Mucosa of rectum (tissue), 2 donors: Measurements from ENCODE around the gene ITGAD.
A peak's percentile ranks its signal among the peaks of the same experiment; 100 is the strongest.

Source experiments
- H3K27ac ChIP-seq, 2 donors: one replicate each; pipeline ENCODE4 v1.7.0; 2013; ENCODE audit warnings: inconsistent platforms in 2 of 2, low read depth in 2 of 2, low read length in 2 of 2
- H3K27me3 ChIP-seq, 2 donors: one replicate each; pipeline ENCODE4 v1.7.0; 2013; ENCODE audit warnings: low read length in 2 of 2; ENCODE audit not compliant: control insufficient read depth in 2 of 2, insufficient read depth in 2 of 2
- H3K36me3 ChIP-seq, 2 donors: one replicate each; pipeline ENCODE4 v1.7.0; 2013; ENCODE audit warnings: low read length in 2 of 2; ENCODE audit not compliant: control insufficient read depth in 2 of 2, insufficient read depth in 2 of 2
- H3K4me1 ChIP-seq, 2 donors: one replicate each; pipeline ENCODE4 v1.7.0; 2013; ENCODE audit warnings: low read length in 2 of 2, mild to moderate bottlenecking in 1 of 2; ENCODE audit not compliant: control insufficient read depth in 2 of 2, insufficient read depth in 2 of 2
- H3K4me3 ChIP-seq, 2 donors: one replicate each; pipeline ENCODE4 v1.7.0; 2013; ENCODE audit warnings: low read length in 2 of 2
- H3K9ac ChIP-seq, 2 donors: one replicate each; pipeline ENCODE4 v1.7.0; 2013; ENCODE audit warnings: low read length in 2 of 2, low read depth in 1 of 2, mild to moderate bottlenecking in 1 of 2
- H3K9me3 ChIP-seq, 2 donors: one replicate each; pipeline ENCODE4 v1.7.0; 2013; ENCODE audit warnings: low read length in 2 of 2; ENCODE audit not compliant: control insufficient read depth in 2 of 2
- donor health status: healthy.
- donor health status: Normal muscosa, but diverticular disease.

Gene ITGAD

GRCh38 chr16:31458073-31458843, 65.1 kb downstream of the ITGAD start:
- Histone ChIP-seq H3K36me3 (peaks cover 8 to 13% of the 10 kb centered on the region in 2 donors), H3K9me3 (no peaks in the 10 kb centered on the region), H3K27ac (peak overlapping the region; percentile 99), H3K4me3 (peak overlapping the region; percentile 91), H3K27me3 (no peaks in the 10 kb centered on the region), H3K4me1 (peaks cover 34 to 37% of the 10 kb centered on the region in 2 donors), H3K9ac (peak overlapping the region; percentile 94 to 96)

GRCh38 chr16:31458844-31459686, 65.9 kb downstream of the ITGAD start, which contains the start of gene ARMC5:
Gene ARMC5, plus strand, starts transcription at chr16:31459501. Its CDS starts 24 bp downstream, at chr16:31459525.
- peaks cover 8 to 15% of the 10 kb centered on the region in 2 donors for H3K36me3 ChIP-seq
- H3K4me3 ChIP-seq: peak within 1 kb of the TSS; percentile 91
- H3K9ac ChIP-seq: peak within 1 kb of the TSS; percentile 94 to 96
- H3K9me3 ChIP-seq: no peaks in the 10 kb centered on the region
- no peaks in the 10 kb centered on the region for H3K27me3 ChIP-seq
- H3K27ac ChIP-seq: peak within 1 kb of the TSS; percentile 99
- peaks cover 30% of the 10 kb centered on the region in 2 donors for H3K4me1 ChIP-seq

DNA sequence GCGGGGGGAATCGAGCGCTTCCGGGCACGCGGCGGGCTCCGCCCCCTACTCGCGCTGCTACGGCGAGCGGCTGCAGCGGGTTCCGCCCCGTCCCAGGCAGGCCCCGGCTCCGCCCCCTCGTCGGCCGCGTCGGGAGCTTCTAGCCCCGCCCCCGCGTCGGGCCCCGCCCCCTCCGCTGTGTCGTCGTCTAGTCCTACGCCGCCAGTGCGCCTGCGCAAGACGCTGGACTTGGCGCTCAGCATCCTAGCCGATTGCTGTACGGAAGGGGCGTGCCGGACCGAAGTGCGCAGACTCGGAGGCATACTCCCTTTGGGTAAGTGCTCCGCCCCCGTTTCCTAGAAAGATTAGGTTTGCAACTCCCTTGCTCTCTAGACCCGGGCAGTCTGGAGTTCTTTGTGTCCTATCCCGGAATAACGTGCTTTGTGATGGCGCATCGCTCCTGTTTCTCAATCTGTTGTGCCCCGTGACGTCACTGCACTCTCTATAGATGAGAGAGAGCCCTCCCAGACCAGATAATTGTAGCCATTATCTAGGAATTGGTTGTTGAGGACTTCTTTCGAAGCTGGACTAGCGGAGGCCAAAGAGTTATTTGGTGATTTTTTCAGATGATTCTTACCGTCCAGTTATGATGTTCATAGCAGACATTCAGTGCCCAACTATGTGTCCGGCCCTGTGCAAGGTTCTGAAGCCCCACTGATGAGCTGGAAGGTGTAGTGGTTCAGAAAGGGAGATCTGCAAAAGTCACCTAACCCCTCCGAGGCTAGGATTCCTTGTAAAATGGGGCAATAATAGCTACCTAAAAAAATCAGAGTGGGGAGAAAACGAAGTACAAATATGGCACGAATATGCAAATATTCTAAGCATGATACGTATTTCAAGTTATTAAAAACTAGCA, 66.8 kb downstream of the ITGAD start:
- Histone ChIP-seq H3K36me3 (peaks cover 8 to 20% of the 10 kb centered on the region in 2 donors), H3K4me1 (peaks cover 26 to 30% of the 10 kb centered on the region in 2 donors)

GRCh38 chr16:31460582-31461002, 67.5 kb downstream of the ITGAD start:
- no peaks in the 10 kb centered on the region for H3K27me3 ChIP-seq
- H3K9me3 ChIP-seq: no peaks in the 10 kb centered on the region
- H3K36me3 ChIP-seq: peaks cover 8 to 24% of the 10 kb centered on the region in 2 donors
- peak overlapping the region; percentile 72 to 88 for H3K4me3 ChIP-seq
- peak overlapping the region; percentile 34 to 82 for H3K9ac ChIP-seq
- peaks cover 22 to 29% of the 10 kb centered on the region in 2 donors for H3K4me1 ChIP-seq
- peak overlapping the region; percentile 99 for H3K27ac ChIP-seq

More for the DNA sequence above, 66.8 kb downstream of the ITGAD start:
- H3K9me3 ChIP-seq: no peaks in the 10 kb centered on the region
- peak overlapping the region; percentile 99 for H3K27ac ChIP-seq
- peak overlapping the region; percentile 91 for H3K4me3 ChIP-seq
- no peaks in the 10 kb centered on the region for H3K27me3 ChIP-seq
- peak overlapping the region; percentile 94 to 96 for H3K9ac ChIP-seq

- Histone ChIP-seq H3K36me3 (peaks cover 8 to 27% of the 10 kb centered on the region in 2 donors), H3K4me3 (no peak overlapping the region), H3K9ac (no peak overlapping the region), H3K9me3 (no peaks in the 10 kb centered on the region), H3K27ac (no peak overlapping the region), H3K4me1 (peaks cover 21 to 26% of the 10 kb centered on the region in 2 donors), H3K27me3 (no peaks in the 10 kb centered on the region)
Measured at GRCh38 chr16:31461201-31461920, 68.2 kb downstream of the ITGAD start.

- Histone ChIP-seq H3K27me3 (no peaks in the 10 kb centered on the region), H3K9ac (no peak overlapping the region), H3K36me3 (peaks cover 8 to 27% of the 10 kb centered on the region in 2 donors), H3K9me3 (no peaks in the 10 kb centered on the region), H3K4me3 (no peak overlapping the region), H3K27ac (no peak overlapping the region), H3K4me1 (peaks cover 19% of the 10 kb centered on the region in 2 donors)
Measured at GRCh38 chr16:31461921-31462804, 69.0 kb downstream of the ITGAD start.

DNA sequence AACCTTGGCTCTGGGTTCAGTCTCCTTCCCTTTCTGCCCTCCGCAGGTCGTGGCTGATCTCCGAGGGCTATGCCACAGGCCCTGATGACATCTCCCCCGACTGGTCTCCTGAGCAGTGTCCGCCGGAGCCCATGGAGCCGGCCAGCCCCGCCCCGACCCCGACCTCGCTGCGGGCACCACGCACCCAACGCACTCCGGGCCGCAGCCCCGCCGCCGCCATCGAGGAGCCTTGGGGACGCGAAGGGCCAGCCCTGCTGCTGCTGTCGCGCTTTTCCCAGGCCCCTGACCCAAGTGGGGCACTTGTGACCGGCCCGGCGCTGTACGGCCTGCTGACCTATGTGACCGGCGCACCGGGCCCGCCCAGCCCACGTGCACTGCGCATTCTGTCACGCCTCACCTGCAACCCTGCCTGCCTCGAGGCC, 71.2 kb downstream of the ITGAD start:
- no peak overlapping the region for H3K9ac ChIP-seq
- no peaks in the 10 kb centered on the region for H3K9me3 ChIP-seq
- no peaks in the 10 kb centered on the region for H3K27me3 ChIP-seq
- H3K36me3 ChIP-seq: peaks cover 8 to 28% of the 10 kb centered on the region in 2 donors
- H3K4me3 ChIP-seq: no peak overlapping the region
- peaks cover 7 to 9% of the 10 kb centered on the region in 2 donors for H3K4me1 ChIP-seq
- no peak overlapping the region for H3K27ac ChIP-seq

GRCh38 chr16:31464781-31465260, 71.7 kb downstream of the ITGAD start:
- H3K36me3 ChIP-seq: peaks cover 8 to 28% of the 10 kb centered on the region in 2 donors
- H3K9me3 ChIP-seq: no peaks in the 10 kb centered on the region
- H3K9ac ChIP-seq: no peak overlapping the region
- peaks cover 7 to 8% of the 10 kb centered on the region in 2 donors for H3K4me1 ChIP-seq
- no peak overlapping the region for H3K4me3 ChIP-seq
- H3K27me3 ChIP-seq: no peaks in the 10 kb centered on the region
- H3K27ac ChIP-seq: no peak overlapping the region
